AG10803 (cell line): Measurements from ENCODE around the gene PLIN5.

Experiments used
- DNase-seq: peaks from one replicate; pipeline ENCODE4 v3.0.0; 2010; ENCODE audit warnings: low read depth
- H3K4me3 ChIP-seq: 2 replicates; pipeline ENCODE4 v1.5.1; 2011; ENCODE audit warnings: mild to moderate bottlenecking, low read length, control low read depth
- CTCF ChIP-seq: conservative IDR thresholded peaks from 2 replicates; pipeline ENCODE4 v1.5.1; 2011; ENCODE audit warnings: mild to moderate bottlenecking, low read length, control low read depth, inconsistent platforms

Gene PLIN5

GRCh38 chr19:4516939-4517300 lies 18.1 kb downstream of the PLIN5 start:
- TF ChIP-seq CTCF, result no peak
- DNase-seq, result no peak

DNA sequence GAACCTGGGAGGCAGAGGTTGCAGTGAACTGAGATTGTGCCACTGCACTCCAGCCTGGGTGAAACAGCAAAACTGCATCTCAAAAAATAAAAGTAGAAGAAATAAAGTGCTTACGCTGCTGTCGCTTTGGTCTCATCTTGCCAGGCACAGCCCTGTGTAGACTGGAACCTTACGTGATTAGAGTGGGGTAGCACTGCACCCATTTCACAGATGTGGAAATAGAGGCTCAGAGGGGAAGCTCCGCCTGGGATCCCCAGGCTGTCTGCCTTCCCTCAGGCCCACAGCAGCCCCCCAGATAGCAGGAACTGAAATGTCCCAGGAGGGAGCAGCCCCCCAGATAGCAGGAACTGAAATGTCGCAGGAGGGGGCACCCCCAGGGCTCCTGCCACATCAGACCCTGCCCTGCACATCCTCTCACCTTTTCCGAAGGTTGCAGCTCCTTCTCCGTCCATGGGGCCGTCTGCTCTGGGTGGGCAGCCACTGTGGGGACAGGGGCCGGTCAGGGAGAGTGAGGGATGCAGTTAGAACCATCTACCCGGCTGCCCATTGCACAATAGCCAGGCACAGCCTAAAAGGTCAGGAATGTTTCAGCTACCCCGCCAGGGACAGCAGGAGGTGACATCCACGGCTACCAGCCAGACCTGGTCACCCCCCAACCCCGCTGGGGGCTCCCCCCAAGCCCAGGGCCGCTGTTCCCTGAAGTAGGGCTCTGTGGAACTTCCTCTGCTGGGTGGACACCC lies 18.7 kb downstream of the PLIN5 start:
- H3K4me3 ChIP-seq, result no peak overlapping the region
- DNase-seq, result no peak
- TF ChIP-seq CTCF, result no peak

More at GRCh38 chr19:4516939-4517300, 18.1 kb downstream of the PLIN5 start:
- H3K4me3 ChIP-seq, result no peak overlapping the region

DNA sequence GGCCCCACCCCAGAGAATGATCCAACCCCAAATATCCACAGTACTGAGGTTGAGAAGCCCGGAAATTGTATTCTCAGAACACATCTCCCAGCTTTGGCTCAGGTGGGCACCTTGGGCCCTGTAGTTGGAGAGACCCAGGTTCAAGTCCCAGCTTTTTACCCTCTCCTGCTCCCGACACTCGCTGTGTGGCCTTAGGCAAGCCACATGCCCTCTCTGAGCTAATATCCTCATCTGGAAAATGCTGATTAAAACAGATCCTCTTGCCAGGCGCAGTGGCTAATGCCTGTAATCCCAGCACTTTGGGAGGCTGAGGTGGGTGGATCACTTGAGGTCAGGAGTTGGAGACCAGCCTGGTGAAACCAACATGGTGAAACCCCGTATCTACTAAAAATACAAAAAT lies 19.3 kb downstream of the PLIN5 start:
- TF ChIP-seq CTCF, result no peak
- no peak for DNase-seq
- no peak overlapping the region for H3K4me3 ChIP-seq

DNA sequence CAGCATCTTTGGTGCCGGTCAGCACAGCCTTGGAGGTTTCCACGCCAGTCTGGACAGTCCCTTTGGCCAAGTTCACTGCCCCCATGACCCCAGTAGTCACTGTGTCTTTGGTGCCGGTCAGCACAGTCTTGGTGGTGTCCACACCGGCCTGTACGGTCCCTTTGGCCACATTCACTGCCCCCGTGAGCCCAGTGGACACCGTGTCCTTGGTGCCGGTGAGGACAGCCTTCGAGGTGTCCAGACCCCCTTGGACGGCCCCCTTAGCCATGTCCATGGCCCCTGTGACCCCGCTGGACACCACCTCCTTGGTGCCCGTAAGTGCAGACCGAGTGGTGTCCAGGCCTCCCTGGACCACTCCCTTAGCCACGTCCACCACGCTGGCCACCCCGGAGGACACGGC lies 21.8 kb downstream of the PLIN5 start:
- TF ChIP-seq CTCF, result no peak
- no peak for DNase-seq
- no peak overlapping the region for H3K4me3 ChIP-seq

GRCh38 chr19:4512070-4512469 lies 23.0 kb downstream of the PLIN5 start:
- no peak overlapping the region for H3K4me3 ChIP-seq
- no peak for TF ChIP-seq CTCF
- DNase-seq, result no peak

DNA sequence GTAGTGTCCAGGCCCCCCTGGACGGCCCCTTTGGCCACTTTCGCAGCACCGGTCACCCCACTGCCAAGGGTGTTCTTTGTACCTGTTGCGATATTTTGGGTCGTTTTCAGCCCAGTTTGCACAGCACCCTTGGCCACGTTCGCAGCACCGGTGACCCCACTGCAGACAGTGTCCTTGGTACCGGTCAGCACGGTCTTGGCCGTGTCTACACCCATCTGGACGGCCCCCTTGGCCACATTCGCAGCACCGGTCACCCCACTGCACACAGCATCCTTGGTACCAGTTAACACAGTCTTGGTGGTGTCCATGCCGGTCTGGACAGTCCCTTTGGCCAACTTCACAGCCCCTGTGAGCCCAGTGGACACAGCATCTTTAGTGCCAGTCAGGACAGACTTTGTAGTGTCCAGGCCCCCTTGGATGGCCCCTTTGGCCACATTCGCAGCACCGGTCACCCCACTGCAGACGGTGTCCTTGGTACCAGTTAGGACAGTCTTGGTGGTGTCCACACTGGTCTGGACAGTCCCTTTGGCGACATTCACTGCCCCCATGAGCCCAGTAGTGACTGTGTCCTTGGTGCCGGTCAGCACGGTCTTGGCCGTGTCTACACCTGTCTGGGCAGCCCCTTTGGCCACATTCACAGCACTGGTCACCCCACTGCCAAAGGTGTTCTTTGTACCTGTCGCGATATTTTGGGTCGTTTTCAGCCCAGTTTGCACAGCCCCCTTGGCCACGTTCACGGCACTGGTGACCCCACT lies 23.5 kb downstream of the PLIN5 start:
- H3K4me3 ChIP-seq, result no peak overlapping the region
- no peak for DNase-seq
- TF ChIP-seq CTCF, result no peak
